ENCODE data around the gene CCDC175.

The CCDC175 gene

DNA sequence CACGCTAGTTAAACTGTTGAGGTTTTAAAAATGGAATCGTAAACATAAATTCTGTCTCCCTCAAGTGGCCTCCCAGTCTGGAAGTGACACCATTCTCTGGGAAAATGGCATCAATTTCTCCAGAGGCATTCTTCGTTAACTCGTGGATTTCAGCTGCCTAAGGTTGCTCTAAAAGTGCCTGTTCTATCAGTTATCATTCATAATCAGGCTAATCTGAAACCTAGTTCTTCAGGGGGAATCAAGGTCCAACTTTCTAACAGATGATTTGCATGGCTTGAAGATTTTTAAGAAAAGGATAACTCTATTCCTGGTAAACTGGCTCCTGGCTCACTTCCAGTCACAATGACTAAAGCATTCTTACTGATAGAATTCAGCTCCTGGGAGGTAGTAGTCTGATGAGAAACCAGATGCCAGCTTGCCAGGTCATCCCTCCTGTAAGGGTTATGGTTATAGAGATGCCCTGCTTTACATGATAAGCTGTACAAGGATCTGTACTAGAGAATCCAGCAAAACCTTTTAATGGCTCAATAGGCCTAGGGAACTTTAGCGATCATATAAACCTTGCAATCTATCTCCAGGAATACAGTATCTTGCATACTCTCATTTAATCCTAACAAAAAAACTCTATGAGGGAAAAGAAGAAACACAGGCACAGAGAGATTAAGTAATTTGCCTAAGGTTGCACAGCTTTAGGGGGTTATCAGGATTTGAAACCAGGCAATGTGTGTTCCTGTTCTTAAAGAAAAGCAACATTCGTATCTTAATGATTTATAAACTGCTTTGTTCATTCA is 93.9 kb downstream of the CCDC175 start:
- no peak for DNase-seq (ENCODE audit: low read depth in 3 of 3)

DNA sequence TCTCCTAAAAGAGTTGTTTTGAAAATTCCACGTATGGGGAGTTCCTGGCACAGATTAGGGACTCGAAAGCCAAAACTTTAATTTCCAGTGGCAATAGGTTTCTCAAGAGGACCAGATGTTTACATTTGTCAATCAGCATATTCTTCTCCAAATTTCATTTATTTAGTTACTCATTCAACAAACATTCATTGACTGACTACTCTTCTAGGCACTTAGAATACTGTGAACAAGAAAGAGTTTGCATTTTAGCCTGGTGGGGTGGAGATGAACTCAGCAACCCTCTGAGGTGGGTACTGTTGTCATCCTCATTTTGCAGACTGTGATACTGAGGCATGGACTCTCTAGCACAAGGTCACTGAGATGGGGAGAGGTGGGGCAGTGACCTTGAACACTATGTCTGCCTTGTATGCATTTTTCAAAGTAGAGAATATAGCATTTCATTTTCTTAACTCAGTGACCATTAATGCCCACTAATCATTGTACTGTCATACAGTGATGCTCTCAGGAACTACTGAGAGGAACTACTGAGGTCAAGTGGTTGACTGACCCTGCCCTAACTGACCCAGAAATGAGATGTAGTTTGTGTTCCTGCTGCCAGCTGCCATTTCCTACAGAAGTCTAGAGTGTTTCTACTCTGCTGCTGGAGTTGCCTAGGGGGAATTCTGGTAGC is 94.6 kb downstream of the CCDC175 start:
- DNase-seq (ENCODE audit: low read depth in 3 of 3): no peak

- DNase-seq (ENCODE audit: low read depth in 3 of 3): no peak
These were observed 95.2 kb downstream of the CCDC175 start for GRCh38 chr14:59481407-59481806.

DNA sequence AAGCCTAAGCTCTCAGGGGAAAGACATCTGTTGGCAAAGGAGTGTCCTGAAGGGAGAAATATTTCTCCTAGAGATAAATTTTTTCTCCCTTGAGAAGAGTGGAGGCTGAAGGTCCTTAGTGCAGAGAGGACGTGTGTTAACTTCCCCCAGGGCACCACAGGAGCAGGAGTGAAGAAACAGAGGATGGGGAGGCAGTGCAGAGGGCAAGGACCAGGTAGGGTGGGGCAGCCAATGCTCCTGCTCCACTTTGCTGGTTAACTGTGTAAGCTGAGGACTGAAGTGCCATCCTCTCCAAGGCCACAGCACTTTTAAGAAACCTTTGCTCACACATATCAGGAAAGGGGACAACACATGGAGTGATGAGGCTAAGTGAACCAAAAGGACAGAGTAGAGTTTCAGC is 96.4 kb downstream of the CCDC175 start:
- no peak for DNase-seq (ENCODE audit: low read depth in 3 of 3)

DNA sequence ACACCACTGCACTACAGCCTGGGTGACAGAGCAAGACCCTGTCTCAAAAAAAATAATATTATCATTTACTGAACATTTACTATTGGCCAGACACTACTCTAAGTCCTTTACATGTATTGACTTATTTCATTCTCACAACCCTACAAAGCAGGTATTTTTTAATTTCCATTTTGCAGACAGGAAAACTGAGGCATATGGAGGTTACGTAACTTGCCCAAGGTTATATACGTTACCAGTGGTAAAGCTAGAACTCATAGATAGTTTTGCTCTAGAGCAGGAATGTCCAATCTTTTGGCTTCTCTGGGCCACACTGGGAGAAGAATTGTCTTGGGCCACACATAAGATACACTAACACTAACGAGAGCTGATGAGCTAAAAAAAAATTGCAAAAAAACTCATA is 98.1 kb downstream of the CCDC175 start:
- no peak for DNase-seq (ENCODE audit: low read depth in 3 of 3)

DNA sequence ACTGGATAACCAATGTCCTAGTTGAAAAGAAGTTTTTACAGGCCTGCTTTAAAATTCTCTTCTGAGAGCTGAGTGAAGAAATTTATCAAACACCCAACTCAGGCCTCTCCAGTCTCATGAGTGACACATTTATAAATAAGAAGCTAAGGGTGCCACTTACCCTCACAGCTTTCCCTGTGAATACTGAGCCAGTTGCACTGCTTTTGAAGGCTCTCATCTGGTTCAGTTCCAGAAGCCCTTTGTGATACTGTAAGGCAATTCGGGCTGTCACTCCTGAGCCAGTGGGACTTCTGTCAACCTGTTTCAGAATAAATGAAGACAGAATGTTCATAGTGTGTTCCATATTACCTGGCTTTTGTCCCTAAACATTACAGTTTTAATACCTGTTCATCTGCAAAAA is 100.9 kb downstream of the CCDC175 start:
- DNase-seq (ENCODE audit: low read depth in 3 of 3): no peak

DNA sequence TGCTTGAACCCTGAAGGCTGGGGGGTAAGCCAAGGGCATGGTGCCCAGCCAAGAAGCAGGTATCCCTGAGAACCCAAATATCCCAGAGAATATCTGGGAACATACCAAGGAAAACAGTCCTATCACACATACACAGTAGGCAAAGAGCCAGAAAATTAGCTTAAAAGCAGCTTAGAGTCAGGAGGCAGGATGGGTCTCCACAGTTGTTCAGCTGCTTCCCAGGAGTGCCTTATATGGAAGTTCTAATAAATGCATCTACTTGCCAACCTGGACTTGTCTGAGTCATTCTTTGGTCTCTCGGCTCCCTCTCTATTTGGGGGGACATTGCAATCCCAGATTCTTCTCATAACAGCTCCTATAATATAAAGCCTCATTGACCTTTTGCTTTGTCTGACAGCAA is 102.4 kb downstream of the CCDC175 start:
- no peak for DNase-seq (ENCODE audit: low read depth in 3 of 3)

DNA sequence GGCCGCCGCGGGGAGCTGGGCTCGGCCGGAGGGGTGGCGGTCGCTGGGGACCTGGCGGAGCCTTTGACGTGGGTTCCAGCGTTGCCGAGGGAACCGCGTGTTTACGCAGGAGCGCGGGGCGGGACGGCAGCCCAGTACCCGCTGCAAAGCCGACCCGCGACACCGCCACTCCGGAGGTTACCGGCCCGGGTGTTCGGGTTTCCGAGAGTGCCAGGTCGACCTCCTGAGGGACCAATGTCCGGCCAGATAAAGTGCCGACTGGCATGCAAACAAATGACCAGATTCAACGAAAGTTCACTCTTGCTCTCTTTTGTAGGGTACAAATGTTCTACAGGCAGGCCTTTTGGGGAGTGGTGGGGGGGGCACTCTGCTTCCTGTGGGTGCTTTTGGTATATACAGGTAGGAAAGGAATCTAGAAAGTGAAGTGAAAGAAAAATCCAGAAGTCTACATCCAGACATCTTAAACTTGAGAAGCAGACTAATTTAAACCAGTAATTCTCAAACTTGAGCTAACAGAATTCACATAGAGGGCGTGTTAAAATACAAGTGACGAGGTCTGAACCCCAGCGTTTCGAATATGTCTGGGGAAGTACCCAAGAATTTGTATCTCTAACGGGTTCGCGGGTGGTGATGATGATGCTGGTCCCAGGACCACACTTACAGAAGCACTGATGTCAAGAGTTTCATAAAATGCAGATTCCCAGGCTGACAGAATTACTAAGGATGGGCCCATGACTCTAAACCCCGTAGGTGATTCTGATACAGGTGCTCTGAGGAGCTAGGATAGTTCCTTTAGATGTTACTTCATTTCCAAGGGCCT is 111.1 kb downstream of the CCDC175 start, which contains the start of gene GPR135:
TSS of gene GPR135 (minus strand) at position 65 of the 820 bp plus-strand sequence. CDS start 154 bp downstream, outside the sequence.
- DNase-seq (ENCODE audit: low read depth in 3 of 3): peak in 2 of 3 experiments; percentile 15 to 29

- DNase-seq (ENCODE audit: low read depth in 3 of 3): peak; percentile 17 to 33 (median 17)
These were observed 111.9 kb downstream of the CCDC175 start for GRCh38 chr14:59464486-59465315.

GRCh38 chr14:59463787-59464485 is 112.7 kb downstream of the CCDC175 start:
- DNase-seq (ENCODE audit: low read depth in 3 of 3): no peak

DNA sequence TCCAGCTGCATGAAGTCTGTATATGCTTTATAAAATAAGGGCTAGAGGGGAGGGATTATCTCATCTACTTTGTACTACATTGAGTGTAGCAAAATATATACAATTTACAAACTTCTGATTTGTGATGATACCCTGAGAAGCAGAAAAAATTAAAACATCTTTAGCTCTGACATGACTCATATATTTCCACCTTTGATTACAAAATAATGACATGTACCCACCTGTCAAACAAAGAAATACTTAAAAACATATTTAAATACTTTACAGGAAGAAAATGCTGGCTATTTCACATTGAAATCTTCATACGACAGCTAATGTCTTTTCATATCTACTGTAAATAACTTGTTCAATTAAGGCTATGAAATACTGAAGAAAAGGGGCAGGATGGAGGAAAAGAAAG is 114.7 kb downstream of the CCDC175 start:
- no peak for DNase-seq (ENCODE audit: low read depth in 3 of 3)

- no peak for DNase-seq (ENCODE audit: low read depth in 3 of 3)
These were observed 116.2 kb downstream of the CCDC175 start for GRCh38 chr14:59460378-59460777.

GRCh38 chr14:59458486-59458885 is 118.1 kb downstream of the CCDC175 start:
- DNase-seq (ENCODE audit: low read depth in 3 of 3): no peak

- no peak for DNase-seq (ENCODE audit: low read depth in 3 of 3)
These were observed 121.2 kb downstream of the CCDC175 start for GRCh38 chr14:59455411-59455810.
